HG03342 (cell line): ENCODE measurements around the gene STEEP1.
"Not testable (repeated sequence)": the region's sequence is repeated elsewhere in the genome, so short reads cannot be mapped to it uniquely, and the experiment has no call there.

Experiments
- ATAC-seq: cut with Tn5 transposase; IDR thresholded peaks from one replicate; pipeline ENCODE4 v1.9.1; 2021; ENCODE audit warnings: mild to moderate bottlenecking, moderate library complexity; ENCODE audit not compliant: unreplicated experiment

Gene STEEP1

DNA sequence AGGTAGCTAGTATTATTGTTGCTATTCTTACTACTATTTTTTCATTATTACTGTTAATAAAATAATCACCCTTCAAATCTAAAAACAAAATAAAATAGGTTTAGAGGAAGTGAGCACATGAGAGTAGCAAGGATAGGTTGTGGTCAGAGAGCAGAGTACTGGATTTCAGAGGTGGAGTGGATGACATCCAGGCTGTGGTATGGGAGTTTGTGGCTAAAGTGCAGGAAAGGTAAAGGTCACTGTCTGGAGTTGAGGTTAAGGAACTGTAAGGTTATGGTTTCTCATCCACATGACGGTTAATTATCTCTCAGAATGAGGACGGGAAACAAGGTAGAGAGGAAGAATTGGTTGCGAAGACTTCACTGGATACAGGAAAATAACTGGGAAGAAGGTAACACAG lies 27.7 kb downstream of the STEEP1 start:
- no peak for ATAC-seq

DNA sequence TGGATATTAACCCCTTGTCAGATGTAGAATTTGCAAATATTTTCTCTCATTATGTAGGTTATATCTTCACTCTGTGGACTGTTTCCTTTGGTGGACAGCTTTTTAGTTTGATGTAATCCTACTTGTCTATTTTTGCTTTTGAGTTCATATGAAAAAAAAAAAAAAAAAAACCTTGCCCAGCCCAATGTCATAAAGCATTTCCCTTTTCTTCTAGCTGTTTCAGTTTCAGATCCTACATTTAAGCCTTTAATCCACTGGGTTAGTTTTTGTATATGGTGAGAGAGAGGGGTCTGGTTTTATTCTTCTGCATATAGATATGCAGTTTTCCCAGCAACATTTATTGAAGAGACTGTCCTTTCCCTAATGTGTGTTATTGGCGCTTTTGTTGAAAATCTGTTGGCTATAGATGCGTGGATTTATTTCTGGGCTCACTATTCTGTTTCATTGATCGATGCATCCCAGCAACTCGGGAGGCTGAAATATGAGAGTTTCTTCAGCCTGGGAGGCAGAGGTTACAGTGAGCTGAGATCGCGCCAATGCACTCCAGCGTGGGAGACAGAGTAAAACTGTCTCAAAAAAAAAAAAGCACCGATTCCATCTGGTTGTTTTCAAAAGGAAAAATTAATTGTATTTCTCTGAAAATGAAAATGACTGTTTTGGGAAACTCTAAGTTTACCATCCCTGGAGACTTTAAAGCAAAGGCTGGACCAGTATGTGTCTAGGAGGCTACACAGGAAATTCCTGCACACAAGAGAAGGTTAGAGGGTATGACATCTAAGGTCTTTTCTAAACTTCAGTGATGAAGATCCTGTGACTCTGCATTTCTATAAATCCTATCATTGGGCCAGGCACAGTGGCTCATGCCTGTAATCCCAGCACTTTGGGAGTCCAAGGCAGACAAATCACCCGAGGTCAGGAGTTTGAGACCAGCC lies 35.6 kb downstream of the STEEP1 start:
- ATAC-seq: no peak

DNA sequence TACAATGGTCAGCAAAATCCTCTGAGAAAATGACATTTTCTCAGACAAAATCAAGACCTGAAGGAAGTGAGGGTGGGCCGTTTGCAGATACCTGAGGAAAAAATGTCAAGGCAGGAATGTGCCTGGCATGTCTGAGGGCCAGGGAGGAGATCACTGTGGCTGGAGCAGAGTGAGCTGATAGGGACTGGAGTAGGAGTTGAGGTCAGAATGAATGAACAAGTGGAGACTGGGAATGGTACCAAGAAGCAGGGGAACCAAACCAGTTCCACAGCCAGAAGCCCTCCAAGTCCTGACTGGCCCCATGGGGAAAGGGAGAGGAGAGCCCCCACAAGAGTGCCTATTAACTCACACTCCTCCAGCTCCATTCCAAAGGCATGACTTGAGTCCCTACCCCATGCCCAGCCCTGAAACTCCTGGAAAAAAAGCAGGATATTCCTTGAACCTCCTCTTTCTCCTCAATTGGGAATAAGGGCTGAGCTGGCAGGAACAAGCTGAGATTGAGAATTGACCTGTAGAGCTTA lies 41.5 kb downstream of the STEEP1 start:
- ATAC-seq: no peak

DNA sequence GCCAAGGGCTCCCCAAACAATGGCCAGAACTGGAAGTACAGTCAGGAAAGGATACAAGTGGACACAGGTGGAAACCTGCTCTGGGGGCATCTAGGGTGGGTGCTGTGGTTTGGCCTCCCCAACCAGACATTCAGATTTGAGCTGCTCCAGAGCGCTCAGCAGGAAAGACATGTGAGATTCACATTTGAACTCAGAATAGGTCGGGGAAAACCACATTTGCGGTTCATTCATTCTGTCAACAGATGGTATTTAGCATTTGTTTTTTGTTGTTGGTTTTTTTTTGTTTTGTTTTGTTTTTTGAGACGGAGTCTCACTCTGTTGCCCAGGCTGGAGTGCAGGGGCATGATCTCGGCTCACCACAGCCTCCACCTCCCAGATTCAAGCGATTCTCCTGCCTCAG lies 44.0 kb downstream of the STEEP1 start:
- ATAC-seq: no peak

DNA sequence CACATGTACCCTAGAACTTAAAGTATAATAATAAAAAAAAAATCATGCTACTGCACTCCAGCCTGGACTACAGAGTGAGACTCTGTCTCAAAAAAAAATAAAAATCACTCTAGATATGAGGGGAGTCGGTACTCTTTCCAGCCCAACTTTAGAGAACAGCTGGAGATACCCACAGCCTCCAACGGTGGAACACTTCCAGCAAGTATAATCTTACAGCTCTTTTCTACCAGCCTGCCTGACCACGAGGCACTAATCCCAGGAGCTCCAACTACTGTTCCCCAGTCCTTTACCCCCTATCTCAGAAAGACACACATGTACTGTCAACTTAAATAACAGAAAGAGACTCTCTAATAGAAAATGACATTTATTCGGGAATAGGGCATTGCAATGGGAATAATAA lies 46.8 kb downstream of the STEEP1 start:
- ATAC-seq: no peak

DNA sequence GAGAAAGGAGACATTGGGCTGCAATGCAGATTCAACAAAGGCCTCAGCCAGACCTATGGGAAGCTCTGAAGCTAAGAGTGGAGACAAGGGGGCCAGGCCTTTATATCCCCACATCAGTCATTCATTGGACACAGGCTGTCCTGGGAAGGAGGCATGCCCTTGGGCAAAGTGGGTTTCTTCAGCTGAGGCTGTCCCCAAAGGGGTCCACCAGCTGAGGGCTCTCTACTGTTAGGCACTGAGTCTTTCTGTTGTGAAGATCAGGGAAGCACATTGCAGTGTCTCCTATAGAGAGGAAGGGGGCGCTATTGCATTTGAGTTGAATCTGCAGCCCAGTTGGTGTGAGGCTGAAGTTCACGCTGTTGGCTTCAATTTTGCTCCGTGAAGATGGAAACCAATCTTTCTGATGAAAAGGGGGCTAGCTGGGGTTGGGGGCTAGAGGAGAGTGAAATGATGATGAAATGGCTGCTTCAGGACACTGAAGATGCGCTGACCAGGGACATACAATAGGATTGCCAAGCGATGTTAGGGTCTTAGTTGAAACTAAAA lies 49.0 kb downstream of the STEEP1 start:
- ATAC-seq: peak; percentile 82

DNA sequence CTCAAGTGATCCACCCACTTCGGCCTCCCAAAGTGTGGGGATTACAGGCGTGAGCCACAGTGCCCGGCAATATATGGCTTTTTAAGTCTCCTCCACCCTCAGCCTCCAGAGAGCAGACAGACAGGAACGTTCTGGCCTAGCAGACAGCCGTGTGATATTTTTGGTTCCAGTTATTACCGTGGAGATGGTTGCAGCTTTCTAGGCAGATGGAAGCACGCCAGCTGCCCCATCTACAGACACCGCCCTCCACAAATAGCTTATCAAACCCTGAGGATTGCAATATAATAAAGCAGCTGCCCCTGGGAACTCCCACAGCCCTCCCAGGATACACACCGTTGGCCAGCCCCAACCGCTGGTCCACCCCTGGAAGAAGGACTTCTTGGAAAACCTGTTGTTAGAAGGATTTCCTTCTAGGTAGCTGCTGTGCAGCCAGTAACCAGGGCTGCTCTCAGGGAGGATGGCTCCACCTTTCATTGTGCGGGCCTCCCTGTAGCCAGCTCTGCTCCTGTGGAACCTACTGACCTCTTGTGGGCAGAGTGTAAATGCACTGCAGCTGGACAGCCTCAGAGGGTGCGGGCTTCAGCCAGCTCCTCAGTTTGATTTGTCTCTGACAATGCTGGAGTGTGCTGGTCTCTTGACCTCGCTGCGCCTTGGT lies 52.9 kb downstream of the STEEP1 start:
- peak; percentile 67 for ATAC-seq

DNA sequence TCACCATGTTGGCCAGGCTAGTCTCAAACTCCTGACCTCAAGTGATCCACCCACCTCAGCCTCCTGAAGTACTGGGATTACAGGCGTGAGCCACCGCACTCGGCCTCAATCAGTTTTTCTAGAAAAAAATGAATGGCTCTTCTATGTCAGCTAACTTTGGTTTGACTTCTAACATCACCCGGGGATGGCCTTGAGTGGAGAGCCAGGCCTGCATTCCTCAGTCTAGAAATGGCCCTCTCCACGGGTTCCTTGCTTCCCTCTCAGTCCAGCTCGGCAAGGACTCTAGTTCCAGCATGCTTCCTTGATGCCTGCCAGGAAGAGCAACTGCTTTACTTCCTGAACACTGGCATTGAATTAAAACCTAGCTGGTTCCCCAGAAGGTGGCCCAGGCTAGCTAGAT lies 58.0 kb downstream of the STEEP1 start:
- ATAC-seq: no peak

DNA sequence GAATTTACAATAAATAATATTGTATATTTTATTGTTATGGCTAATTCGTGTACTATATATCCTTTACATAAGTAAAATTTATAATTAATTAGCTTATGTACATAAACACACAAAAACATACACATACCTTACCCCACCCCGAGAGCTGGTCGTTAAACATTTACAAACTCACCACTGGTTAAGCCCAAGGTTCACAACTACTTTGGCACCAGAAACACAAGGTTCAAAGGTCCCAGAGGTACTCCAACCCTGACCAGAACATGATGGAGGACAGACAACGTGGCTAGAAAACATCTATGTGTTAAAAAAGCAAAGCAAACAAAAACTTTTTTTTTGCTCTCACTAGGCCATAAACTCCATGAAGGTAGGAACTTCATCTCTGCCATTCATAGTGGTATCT lies 59.3 kb downstream of the STEEP1 start:
- no peak for ATAC-seq

DNA sequence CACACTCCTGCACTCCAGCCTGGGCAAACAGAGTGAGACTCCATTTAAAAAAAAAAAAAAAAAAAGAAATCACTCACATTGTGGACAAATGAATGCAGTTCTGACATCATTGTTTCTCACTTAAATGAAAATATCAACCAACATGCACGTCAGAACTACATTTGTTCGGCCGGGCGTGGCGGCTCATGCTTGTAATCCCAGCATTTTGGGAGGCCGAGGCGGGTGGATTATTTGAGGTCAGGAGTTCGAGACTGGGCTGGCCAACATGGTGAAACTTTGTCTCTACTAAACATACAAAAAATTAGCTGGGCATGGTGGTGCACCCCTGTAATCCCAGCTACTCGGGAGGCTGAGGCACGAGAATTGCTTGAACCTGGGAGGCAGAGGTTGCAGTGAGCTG lies 60.1 kb downstream of the STEEP1 start:
- ATAC-seq: not testable (repeated sequence)

DNA sequence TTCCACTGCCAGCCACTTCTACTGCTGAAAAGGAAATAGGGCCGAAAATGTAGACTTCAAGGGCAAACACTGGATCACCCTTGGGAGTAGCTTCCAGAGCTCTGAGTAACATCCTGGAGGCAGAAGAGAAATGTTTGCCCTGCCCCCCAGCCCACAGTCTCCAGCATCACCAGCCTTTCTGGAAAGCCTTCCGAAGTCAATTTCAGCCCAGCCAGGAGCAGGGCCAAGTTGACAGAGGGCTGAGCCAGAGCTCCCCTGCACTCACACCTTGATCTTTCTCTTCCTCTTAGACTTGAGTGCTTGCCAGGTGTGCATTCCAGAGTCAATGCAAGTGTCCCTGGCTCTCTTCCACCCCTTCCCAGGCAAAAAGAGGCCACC lies 61.7 kb downstream of the STEEP1 start:
- no peak for ATAC-seq

DNA sequence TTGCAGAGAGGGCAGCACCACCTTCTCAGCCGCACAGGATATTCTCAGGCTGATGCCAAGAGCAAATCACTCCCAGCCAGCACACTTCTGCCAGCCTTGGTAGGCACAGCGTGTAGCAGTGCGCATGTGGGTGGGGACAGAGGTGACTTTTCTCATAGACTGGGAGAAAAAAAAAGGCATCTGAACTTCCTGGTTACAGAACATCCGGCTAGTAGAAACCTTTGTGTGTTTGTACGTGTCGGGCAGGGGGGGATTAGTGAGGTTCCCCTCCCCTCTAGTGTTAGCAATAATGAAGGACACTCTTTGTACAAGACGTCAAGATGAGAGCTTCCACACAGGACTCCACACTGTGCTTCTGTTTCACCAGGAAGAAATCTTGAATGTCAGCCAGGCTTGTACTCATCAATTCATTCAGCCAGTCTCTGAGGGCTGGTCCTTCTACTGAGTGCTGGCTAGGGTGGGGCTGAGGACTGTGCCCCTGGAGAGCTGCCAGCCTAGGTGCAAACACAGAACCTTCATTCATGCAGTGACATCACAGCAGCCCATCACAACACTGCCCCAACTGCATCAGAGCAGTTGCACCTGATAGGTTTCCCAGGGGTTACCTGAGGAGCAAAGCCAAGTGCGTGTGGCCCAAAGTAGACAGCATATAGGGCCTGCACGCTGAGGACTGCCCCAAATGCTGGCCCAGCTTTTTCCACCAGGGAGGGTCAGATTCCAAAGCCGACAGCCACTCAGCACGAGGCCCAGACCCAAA lies 62.3 kb downstream of the STEEP1 start:
- ATAC-seq: no peak

DNA sequence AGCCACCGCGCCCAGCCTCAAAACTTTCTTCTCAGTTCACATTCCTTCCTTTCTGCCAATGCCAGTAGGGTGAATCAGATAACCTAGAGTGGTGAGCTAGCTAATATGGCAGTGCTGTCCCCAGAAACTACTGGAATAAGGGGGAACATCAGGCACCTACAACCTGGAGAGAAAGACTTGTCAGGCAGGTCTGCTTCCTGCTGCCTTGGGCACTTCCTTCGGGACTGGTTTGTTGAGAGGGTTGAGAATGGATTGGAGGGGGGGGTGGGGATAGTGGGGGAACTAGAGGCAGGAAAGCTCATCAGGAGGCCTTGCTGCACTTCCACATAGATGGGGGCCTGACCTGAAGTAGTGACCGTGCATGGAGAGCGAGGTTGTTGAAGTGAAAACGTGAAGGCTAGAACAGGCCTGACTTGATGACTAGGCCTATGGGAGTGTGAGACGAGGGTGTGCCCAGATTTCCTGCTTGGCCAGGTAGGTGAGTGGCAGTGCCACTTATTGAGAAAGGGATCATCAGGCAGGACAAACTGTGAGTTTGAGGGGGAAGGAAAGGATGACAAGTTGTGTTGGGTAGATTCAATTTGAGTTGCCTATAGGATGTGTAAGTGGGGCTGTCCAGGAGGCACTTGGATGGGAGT lies 63.6 kb downstream of the STEEP1 start:
- ATAC-seq: no peak

DNA sequence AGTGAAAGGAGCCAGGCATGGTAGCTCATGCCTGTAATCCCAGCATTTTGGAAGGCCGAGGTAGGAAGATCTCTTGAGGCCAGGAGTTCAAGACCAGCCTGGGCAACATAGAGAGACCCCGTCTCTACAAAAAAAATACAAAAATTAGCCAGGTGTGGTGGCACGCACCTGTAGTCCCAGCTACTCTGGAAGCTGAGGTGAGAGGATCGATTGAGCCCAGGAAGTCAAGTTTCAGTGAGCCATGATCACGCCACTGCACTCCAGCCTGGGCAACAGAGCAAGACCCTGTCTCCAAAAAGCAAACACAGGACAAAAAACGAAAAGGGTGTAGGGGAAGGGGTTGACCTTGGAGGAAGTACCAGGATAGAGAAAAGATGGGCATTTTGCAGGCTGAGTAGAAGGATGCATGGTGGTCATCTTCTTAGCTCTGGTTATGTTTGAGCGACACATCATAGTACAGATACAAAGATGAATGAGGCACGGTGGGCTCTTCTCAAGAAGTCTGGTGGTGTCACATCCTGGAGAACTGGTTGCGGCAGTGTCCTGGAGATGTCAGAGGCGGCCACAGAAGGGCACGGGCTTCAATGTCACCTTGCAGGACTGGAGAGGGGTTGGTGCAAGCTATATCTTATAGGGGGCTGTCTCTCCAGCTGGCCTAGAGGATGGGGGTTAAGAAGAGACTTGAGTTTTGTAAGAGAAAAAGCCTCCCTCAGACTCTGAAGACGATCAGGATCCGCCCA lies 65.0 kb downstream of the STEEP1 start:
- ATAC-seq: no peak

DNA sequence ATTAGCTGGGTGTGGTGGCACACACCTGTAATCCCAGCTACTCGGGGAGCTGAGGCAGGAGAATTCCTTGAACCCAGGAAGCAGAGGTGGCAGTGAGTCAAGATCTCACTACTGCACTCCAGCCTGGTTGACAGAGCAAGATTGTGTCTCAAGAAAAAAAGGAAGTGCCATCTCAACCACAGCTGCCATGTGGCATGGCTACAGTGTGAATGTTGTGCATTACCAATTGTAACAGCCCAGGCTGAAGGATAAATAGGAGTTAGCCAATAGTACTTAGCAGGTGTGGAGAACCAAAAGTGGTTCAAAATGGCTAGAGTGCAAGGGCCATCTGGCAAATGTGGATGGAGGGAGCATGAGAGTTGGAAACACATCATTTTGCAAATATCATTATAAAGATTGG lies 68.0 kb downstream of the STEEP1 start:
- ATAC-seq: no peak

DNA sequence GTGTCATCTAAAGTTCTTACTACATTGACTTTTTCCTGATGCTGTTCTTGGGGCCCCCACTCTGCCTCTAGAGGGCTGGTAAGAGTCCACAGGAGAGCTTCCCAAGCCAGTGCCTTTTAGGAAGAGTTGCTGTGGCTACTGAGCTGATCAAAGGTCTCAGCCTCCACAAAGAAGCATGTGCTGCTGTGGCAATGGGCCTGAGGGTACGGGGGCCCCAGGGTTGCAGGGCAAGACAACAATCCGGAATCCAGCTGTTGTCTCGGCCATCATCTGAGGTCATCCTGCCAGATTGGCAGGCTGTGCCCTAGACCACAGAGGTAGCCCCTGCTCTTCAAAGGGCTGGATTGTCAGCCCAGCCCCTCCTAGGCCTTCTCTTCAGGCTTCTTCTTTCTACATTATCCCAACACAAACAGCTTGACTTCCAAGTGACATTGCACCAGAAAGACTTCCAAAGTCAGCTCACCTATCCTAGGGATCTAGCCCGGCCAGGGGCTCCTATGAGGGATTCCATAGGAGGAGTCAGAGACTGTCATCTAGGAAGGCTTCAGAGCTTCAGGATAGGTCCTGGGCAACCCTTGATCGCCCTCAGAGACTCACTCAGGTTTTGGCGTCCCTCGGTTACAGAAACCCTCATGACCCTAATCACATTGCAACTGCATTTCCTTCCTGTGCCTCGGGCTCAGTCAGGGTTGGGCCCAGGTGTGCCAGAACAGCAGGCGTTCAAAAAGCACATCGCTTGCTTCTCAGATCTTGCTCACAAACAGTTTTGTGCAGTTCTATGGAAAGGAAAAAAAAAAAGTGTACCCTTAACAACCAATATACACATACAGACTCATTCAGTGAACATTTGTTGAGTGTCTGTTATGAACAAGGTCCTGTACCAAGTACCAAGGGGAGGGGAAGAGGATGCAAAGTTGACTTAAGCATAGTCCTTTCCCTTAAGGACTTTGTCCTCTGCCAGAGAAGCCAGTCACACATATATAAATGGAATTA lies 69.2 kb downstream of the STEEP1 start:
- no peak for ATAC-seq

DNA sequence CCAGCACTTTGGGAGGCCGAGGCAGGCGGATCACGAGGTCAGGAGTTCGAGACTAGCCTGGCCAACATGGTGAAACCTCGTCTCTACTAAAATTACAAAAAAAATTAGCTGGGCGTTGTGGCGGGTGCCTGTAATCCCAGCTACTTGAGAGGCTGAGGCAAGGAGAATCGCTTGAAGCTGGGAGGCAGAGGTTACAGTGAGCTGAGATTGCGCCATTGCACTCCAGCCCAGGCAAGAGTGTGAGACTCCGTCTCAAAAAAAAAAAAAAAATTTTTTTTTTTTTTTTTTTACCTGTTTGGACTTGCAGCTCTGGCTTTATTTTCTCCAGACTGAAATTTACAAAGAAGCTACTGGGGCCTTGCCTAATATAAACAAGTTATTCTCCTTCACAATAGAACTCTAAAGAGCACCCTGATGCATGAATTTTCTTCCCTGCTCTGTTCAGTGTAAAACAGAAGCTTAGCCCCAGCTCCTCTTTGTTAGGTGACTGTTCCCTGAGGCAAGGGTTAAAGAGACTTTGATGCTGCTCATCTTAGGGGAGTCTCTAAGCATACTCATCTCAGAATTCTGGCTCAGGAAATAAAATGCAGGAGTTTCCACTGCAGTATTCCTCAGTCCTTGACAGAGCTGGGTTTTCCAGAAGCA lies 71.2 kb downstream of the STEEP1 start:
- ATAC-seq: not testable (repeated sequence)

DNA sequence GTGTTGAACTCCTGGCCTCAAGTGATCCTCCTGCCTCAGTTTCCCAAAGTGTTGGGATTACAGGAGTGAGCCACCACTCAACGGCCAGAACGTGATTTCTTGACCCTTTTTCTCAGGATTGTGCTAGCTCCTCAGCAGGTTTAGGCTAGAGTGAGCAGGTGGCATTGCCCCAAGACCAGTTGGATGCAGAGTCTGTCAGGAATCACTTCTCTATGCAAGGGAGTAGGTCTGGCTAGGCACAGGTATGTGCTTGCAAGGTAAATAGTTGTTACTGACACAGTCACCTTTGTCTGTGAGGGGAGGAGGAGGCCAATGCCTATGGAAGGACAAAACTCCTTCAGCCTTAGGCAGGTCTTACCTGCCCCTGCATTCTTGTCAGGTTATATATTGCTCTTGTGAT lies 72.7 kb downstream of the STEEP1 start:
- ATAC-seq: no peak
